Measurements from ENCODE around the gene METTL4.

DNA sequence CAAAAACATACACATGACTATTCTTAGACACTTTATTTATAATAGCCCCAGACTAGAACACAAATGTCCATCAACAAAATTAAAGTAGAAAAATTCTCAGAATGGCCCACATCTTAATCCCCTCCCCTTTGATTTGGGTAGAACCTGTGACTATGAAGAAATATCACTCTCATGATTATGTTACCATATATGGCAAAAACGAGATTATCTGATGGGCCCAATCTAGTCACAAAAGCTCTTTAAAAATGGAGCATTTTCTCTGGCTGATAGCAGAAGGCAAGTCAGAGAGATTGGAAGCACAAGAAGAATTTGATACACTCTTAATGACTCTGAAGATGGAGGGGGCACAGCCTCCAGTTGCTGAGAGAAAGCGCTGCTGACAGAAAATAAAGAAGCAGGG, 39.6 kb downstream of the METTL4 start:
- TF ChIP-seq POLR2A (IDR thresholded peaks at IDR 0.05; ENCODE audit: low read length) (no peak), GATA1 (IDR thresholded peaks at IDR 0.05; ENCODE audit: low read depth, low read length) (no peak)
